Epithelial cell of proximal tubule (primary cell): Measurements from ENCODE around the gene PCYT2. TPM values are rescaled to one million over a fixed set of nuclear protein-coding genes. Genes with fewer than 3 reads are reported as not detected.

Experiments used
- DNase-seq: peaks from one replicate; pipeline ENCODE4 v3.0.0-alpha.2; 2011; ENCODE audit warnings: low read depth
- H3K4me3 ChIP-seq: 2 replicates; pipeline ENCODE4 v1.5.1; 2011; ENCODE audit warnings: low read depth, mild to moderate bottlenecking, low read length
- CTCF ChIP-seq: conservative IDR thresholded peaks from 2 replicates; pipeline ENCODE4 v1.5.1; 2012; ENCODE audit warnings: low read depth, mild to moderate bottlenecking, low read length
- total RNA-seq: library from RNA; depleted of rRNA; stranded (reverse); fragments of >200 nt; gene quantifications from 2 replicates; pipeline ENCODE4 v1.2.3, GENCODE V29; 2015

PCYT2 gene
- total RNA-seq, 1 donor from 2014 or later: 24.3 TPM

DNA sequence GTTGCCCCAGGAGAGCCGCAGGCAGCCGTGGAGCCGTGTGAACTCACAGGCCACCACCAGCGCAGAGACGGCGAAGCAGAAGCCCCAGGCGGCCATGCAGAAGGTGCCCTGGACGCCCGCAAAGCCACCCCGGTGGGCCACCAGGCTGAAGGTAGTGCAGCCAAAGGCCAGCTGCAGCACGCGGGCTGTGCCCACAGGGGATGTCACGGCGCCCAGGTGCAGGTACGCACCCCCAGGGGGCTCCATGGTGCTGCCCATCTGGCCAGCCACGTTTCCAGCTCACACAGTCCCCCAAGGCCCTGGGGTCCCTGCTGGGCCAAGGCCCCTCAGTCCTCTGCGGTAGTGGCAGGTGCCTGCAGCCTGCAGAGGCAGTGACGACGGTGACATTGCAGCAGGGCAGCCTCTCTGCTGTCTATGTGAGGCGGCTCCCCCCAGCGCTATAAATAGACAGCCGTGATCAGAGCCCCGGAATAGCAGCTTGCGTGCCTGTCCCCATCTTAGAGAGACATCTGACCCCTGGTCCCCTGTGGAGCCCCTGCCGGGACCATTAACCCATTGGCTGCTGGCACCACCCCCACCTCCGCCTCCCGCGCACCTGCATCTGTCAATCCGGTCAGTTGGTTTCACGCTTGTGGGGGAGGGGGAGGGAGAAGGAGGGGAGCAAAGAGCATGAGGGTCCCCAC lies 30.4 kb upstream of the PCYT2 start:
- no peak for DNase-seq
- no peak for TF ChIP-seq CTCF
- no peak overlapping the region for H3K4me3 ChIP-seq

GRCh38 chr17:81940538-81941483 lies 29.6 kb upstream of the PCYT2 start:
- DNase-seq: no peak
- TF ChIP-seq CTCF: no peak
- no peak overlapping the region for H3K4me3 ChIP-seq

DNA sequence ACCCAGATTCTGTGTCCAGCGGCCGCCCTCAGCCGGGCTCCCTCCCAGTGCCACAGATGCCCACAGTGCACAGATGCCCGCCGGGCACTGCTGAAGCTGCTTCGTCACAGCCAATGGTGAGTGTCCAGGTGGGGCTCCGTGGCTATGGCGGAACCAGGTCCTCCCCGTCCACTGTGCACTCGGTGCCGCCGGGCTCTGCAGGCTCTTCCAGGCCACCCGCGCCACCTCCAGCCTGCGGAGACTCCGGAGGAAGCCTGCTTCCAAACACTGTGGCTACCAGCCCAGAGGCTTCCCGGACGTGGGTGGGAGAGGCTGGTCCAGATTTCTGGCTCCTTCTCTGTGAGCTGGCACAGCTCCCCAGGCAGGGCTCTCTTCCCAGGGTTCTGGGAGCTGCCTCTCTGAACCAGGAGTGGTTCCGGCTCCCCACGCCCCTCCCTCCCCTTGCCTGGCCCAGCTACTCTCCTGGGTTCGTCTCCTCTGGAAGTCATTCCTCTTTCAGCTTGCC lies 28.7 kb upstream of the PCYT2 start:
- DNase-seq: no peak
- no peak overlapping the region for H3K4me3 ChIP-seq
- TF ChIP-seq CTCF: no peak

DNA sequence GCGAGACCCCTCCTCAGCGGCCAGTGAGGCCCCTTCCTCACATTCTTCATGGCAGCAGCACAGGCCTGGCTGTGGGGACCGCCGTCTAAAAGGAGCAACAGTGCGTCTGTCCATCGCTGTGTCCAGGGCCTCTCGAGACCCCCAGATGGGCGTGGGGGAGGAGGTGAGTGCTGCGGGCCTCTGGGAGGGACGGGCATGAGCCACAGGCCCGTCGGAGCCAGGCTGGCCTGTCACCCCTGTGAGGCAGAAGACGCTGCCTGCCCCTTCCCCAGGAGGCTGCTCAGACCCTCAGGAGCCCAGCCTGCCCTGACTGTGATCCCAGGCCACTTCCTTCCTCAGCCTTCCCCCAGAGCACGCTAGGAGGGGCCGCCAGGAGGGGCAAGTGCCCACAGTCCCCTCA lies 28.0 kb upstream of the PCYT2 start:
- H3K4me3 ChIP-seq: no peak overlapping the region
- TF ChIP-seq CTCF: no peak
- no peak for DNase-seq

- no peak for DNase-seq
- no peak for TF ChIP-seq CTCF
- no peak overlapping the region for H3K4me3 ChIP-seq
Measured at GRCh38 chr17:81935709-81936084, 24.5 kb upstream of the PCYT2 start.

DNA sequence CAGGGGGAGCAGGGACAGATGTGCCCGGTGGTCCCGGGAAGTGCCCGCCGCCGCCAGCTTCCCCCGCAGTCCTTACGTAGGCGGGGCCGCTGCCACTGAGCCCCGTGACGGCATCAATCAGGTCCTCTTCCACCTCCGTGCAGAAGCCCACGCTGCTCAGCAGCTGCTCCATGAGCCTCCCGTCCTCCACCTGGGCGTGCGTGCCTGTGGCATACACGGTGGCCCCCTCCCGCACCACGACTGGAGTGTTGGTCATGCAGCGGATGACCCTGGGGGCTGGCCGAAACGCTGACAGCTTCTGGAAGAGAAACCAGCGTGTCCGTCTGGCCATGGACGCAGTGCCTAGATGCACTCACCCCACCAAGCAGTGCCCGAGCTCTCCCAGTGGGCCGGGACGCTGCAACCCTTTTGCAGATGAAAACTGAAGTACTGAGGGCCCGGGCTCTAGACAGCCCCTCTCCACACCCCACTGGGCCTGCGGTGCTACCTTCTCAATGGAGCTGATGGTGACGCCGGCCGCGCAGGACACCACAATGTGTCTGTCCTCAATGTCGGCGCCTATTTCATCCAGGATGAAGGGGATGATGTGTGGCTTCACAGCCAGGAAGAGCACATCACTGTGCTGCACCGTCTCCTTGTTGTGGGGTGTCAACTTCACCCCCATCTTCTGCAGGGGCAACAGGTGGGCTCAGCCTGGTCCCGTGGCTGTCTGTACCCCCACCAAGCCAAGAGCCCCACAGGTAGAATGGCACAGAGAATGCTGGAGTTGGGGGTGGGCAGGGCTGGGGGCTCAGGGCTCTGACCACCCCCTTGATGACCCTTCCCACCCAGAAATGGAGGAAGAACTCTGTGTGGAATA lies 23.9 kb upstream of the PCYT2 start:
- no peak for DNase-seq
- H3K4me3 ChIP-seq: no peak overlapping the region
- no peak for TF ChIP-seq CTCF
